ENCODE data around the gene PIN1.

DNA sequence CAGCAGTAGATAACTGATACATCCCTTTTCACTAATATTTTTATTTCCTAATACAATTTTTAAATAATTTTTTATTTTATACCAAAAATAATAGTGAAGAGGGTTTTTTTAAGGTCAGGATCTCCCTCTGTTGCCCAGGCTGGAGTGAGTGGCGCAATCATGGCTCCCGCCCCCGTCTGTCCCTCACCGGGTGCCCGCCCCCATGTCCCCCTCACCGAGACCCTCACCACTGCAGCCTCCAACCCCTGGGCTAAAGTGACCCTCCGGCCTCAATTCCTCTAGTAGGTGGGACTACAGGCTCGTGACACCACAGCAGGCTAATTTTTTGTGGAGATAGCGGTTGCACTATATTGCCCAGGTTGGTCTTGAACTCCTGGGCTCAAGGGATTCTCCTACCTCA, 48.8 kb upstream of the PIN1 start:
- TF ChIP-seq CTCF (IDR thresholded peaks at IDR 0.05): no peak
- TF ChIP-seq EZH2phosphoT487 (IDR thresholded peaks at IDR 0.05): no peak
- no peak for TF ChIP-seq EZH2 (IDR thresholded peaks at IDR 0.05)
